Vagina (tissue), 2 donors: ENCODE results near the gene NLGN1. TPM values are rescaled to one million over a fixed set of nuclear protein-coding genes. Genes with fewer than 3 reads are reported as not detected.

Experiments
- DNase-seq, 2 donors: peaks; one replicate each; pipeline ENCODE4 v3.0.0-alpha.2; 2017; ENCODE audit errors: extremely low spot score in 2 of 2
- H3K27ac ChIP-seq: fragments of 200-600 bp; sonication (generic); one replicate; pipeline ENCODE4 v1.5.1; 2019
- H3K27me3 ChIP-seq: fragments of 200-600 bp; sonication (generic); one replicate; pipeline ENCODE4 v1.5.1; 2019
- H3K36me3 ChIP-seq, 2 donors: fragments of 200-600 bp; sonication (generic); one replicate each; pipeline ENCODE4 v1.5.1; 2017 to 2019
- H3K4me1 ChIP-seq: fragments of 200-600 bp; sonication (generic); one replicate; pipeline ENCODE4 v1.5.1; 2019
- H3K4me3 ChIP-seq, 2 donors: fragments of 200-600 bp; sonication (generic); 1 replicate in 1 of 2; 2 replicates in 1 of 2; pipeline ENCODE4 v1.5.1; 2016 to 2019
- H3K9me3 ChIP-seq: fragments of 200-600 bp; sonication (generic); one replicate; pipeline ENCODE4 v1.5.1; 2019
- POLR2A ChIP-seq, 2 donors: fragments of 450-650 bp; IDR thresholded peaks; one replicate each; pipeline ENCODE4 v1.6.1; 2017; ENCODE audit warnings: antibody characterized with exemption in 2 of 2, mild to moderate bottlenecking in 2 of 2, moderate library complexity in 2 of 2
- POLR2AphosphoS5 ChIP-seq, 2 donors: sonication (generic); formaldehyde crosslinking; IDR thresholded peaks; one replicate each; pipeline ENCODE4 v1.9.0; 2017; ENCODE audit warnings: antibody characterized with exemption in 2 of 2, mild to moderate bottlenecking in 2 of 2, low read depth in 1 of 2; ENCODE audit not compliant: insufficient read depth in 1 of 2
- intact Hi-C: fragments of 100-400 bp; cut with DNase I; formaldehyde crosslinking; loops from one replicate; pipeline ENCODE4 v1.15.1; 2023
- total RNA-seq: library from RNA; depleted of rRNA; stranded (reverse); fragments of >200 nt; gene quantifications from one replicate; pipeline ENCODE4 v1.2.3, GENCODE V29; 2016
- TF ChIP-seq, protein P1 (sequence below), 3 experiments: fragments of 450-650 bp in 2 of 3; fragments of 200-600 bp in 1 of 3; sonication (generic) in 1 of 3; IDR thresholded peaks; one replicate each; pipeline ENCODE4 v1.5.1; 2017 to 2019; ENCODE audit warnings: antibody characterized with exemption in 3 of 3, mild to moderate bottlenecking in 2 of 3, moderate library complexity in 2 of 3

Gene NLGN1
- total RNA-seq, 1 donor from 2014 or later, result 4.7 TPM

DNA sequence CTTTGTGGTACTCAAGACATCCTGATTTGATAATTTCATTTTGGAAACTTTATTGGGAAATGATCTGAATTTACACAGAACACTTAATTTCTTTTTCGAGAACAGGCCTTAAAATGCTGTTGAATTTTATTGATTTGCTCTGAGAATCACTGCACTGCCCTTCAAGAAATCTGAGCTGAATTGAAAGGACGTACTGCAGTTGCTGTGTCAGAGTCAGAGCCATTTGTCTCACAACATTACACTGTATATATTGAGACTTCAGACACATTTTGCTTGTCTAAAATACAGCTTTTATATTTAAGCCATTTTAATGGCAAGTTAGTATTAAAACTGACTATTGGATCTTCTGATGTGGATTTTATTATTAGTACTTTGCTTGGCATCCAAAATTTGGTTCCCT, 504.1 kb downstream of the NLGN1 start:
- H3K4me1 ChIP-seq, result no peaks in the 10 kb centered on the region
- DNase-seq, result no peak
- no peaks in the 10 kb centered on the region for H3K9me3 ChIP-seq
- intact Hi-C loops, result no loop called here
- no peaks in the 10 kb centered on the region for H3K36me3 ChIP-seq
- H3K4me3 ChIP-seq, result no peak overlapping the region
- no peak for TF ChIP-seq POLR2AphosphoS5 (IDR thresholded peaks at IDR 0.05; ENCODE audit: insufficient read depth in 1 of 2, low read depth in 1 of 2)
- TF ChIP-seq, protein P1, sequence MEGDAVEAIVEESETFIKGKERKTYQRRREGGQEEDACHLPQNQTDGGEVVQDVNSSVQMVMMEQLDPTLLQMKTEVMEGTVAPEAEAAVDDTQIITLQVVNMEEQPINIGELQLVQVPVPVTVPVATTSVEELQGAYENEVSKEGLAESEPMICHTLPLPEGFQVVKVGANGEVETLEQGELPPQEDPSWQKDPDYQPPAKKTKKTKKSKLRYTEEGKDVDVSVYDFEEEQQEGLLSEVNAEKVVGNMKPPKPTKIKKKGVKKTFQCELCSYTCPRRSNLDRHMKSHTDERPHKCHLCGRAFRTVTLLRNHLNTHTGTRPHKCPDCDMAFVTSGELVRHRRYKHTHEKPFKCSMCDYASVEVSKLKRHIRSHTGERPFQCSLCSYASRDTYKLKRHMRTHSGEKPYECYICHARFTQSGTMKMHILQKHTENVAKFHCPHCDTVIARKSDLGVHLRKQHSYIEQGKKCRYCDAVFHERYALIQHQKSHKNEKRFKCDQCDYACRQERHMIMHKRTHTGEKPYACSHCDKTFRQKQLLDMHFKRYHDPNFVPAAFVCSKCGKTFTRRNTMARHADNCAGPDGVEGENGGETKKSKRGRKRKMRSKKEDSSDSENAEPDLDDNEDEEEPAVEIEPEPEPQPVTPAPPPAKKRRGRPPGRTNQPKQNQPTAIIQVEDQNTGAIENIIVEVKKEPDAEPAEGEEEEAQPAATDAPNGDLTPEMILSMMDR (IDR thresholded peaks at IDR 0.05), result no peak
- TF ChIP-seq POLR2A (IDR thresholded peaks at IDR 0.05), result no peak
- no peak overlapping the region for H3K27ac ChIP-seq
- H3K27me3 ChIP-seq, result no peaks in the 10 kb centered on the region

- intact Hi-C loops, result no loop called here
- Histone ChIP-seq H3K27me3 (no peaks in the 10 kb centered on the region), H3K4me3 (no peak overlapping the region), H3K9me3 (no peaks in the 10 kb centered on the region), H3K36me3 (no peaks in the 10 kb centered on the region), H3K27ac (no peak overlapping the region), H3K4me1 (no peaks in the 10 kb centered on the region)
- TF ChIP-seq, protein P1 (IDR thresholded peaks at IDR 0.05), result no peak
- no peak for TF ChIP-seq POLR2AphosphoS5 (IDR thresholded peaks at IDR 0.05; ENCODE audit: insufficient read depth in 1 of 2, low read depth in 1 of 2)
- TF ChIP-seq POLR2A (IDR thresholded peaks at IDR 0.05), result no peak
- DNase-seq, result no peak
These were observed 504.9 kb downstream of the NLGN1 start for GRCh38 chr3:173902401-173902800.

GRCh38 chr3:173902871-173903270, 505.3 kb downstream of the NLGN1 start:
- no peaks in the 10 kb centered on the region for H3K4me1 ChIP-seq
- no peaks in the 10 kb centered on the region for H3K9me3 ChIP-seq
- no peak overlapping the region for H3K27ac ChIP-seq
- DNase-seq, result no peak
- intact Hi-C loops, result no loop called here
- no peak for TF ChIP-seq POLR2AphosphoS5 (IDR thresholded peaks at IDR 0.05; ENCODE audit: insufficient read depth in 1 of 2, low read depth in 1 of 2)
- no peak for TF ChIP-seq POLR2A (IDR thresholded peaks at IDR 0.05)
- H3K36me3 ChIP-seq, result no peaks in the 10 kb centered on the region
- no peak overlapping the region for H3K4me3 ChIP-seq
- no peaks in the 10 kb centered on the region for H3K27me3 ChIP-seq

- Histone ChIP-seq H3K4me1 (no peaks in the 10 kb centered on the region), H3K27me3 (no peaks in the 10 kb centered on the region), H3K27ac (no peak overlapping the region), H3K4me3 (no peak overlapping the region), H3K9me3 (no peaks in the 10 kb centered on the region), H3K36me3 (no peaks in the 10 kb centered on the region)
- no peak for TF ChIP-seq POLR2A (IDR thresholded peaks at IDR 0.05)
- no peak for TF ChIP-seq POLR2AphosphoS5 (IDR thresholded peaks at IDR 0.05; ENCODE audit: insufficient read depth in 1 of 2, low read depth in 1 of 2)
- TF ChIP-seq, protein P1 (IDR thresholded peaks at IDR 0.05), result no peak
- no peak for DNase-seq
- intact Hi-C loops, result no loop called here
These were observed 507.8 kb downstream of the NLGN1 start for GRCh38 chr3:173905381-173905780.

GRCh38 chr3:173911446-173911845, 513.9 kb downstream of the NLGN1 start:
- no peaks in the 10 kb centered on the region for H3K9me3 ChIP-seq

More at GRCh38 chr3:173911446-173911845, 513.9 kb downstream of the NLGN1 start:
- TF ChIP-seq, protein P1 (IDR thresholded peaks at IDR 0.05), result no peak
- H3K4me1 ChIP-seq, result no peaks in the 10 kb centered on the region
- H3K4me3 ChIP-seq, result no peak overlapping the region
- H3K27me3 ChIP-seq, result no peaks in the 10 kb centered on the region
- no peak for DNase-seq
- H3K27ac ChIP-seq, result no peak overlapping the region
- intact Hi-C loops, result no loop called here
- H3K36me3 ChIP-seq, result no peaks in the 10 kb centered on the region
